Measurements from ENCODE around the gene FLVCR2. TPM values are rescaled to one million over a fixed set of nuclear protein-coding genes. Genes with fewer than 3 reads are reported as not detected.

Gene FLVCR2
- total RNA-seq, 1 experiment from 2014 or later: 12.4 TPM

DNA sequence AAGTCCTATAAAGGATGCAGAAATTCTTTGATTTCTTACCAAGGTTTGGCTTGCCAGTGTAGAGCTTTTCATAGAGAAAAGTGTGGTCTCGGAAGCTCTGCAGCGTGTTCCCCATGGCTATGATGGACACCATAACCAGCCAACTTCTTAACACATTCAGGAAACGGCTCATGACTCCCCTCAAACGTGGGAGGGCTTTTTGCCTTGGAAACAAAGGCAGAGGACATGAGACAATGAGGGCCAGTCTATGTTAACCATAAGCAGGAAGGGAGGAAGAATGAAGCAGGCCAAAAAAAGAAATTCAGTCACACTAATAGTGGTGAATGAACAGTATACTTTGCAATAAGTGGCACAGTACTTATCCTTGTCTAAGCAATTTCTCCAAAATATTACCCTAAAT, 78.9 kb downstream of the FLVCR2 start:
- POLR2A ChIA-PET (ENCODE audit: unreplicated experiment): interaction anchor here (0.6 kb wide), 1 partner anchor 550 kb away, joined by 3 read pairs; no protein-coding TSS in a partner anchor
- Histone ChIP-seq H3K4me1 (replicated peaks; ENCODE audit: insufficient read depth) (peaks cover 9% of the 10 kb centered on the region; the same call in 1 of the 2 replicates), H3F3A (ENCODE audit: insufficient read depth, low read depth) (peaks cover 11% of the 10 kb centered on the region)

GRCh38 chr14:75658957-75659356, 80.5 kb downstream of the FLVCR2 start:
- no TSS peak for BruUV-seq (replicated peaks)
- Histone ChIP-seq H3K36me3 (ENCODE audit: low read depth) (0 out of 2 replicates have a peak, but pooled peaks cover 5% of the 10 kb centered on the region), H3K9me3 (ENCODE audit: insufficient read depth, low read depth) (no peaks in the 10 kb centered on the region), H3K9me2 (ENCODE audit: insufficient read depth) (no peaks in the 10 kb centered on the region), H3K27me3 (ENCODE audit: insufficient read depth, low read depth) (no peaks in the 10 kb centered on the region), H4K20me1 (ENCODE audit: insufficient read depth) (no peaks in the 10 kb centered on the region), H3K79me2 (ENCODE audit: low read depth) (peaks cover 51% of the 10 kb centered on the region), H3F3A (ENCODE audit: insufficient read depth, low read depth) (peaks cover 11% of the 10 kb centered on the region), H3K4me3 (no peak overlapping the region), H2AFZ (no peak overlapping the region), H3K27ac (no peak overlapping the region), H3K4me1 (replicated peaks; ENCODE audit: insufficient read depth) (peaks cover 9% of the 10 kb centered on the region; the same call in 1 of the 2 replicates), H3K4me2 (0 out of 2 replicates have a peak overlapping the region, but pooled peaks have one; percentile 3)
- intact Hi-C loops (cut with micrococcal nuclease; ENCODE audit: unreplicated experiment): no loop called here
- TF ChIP-seq CTCF (conservative IDR thresholded peaks at IDR 0.05) (no peak), EZH2 (IDR thresholded peaks at IDR 0.05; ENCODE audit: low read depth) (no peak)
- no peak for DNase-seq
- POLR2A ChIA-PET (ENCODE audit: unreplicated experiment): no interaction called here
- CTCF ChIA-PET: interaction anchor here (0.6 kb wide), 1 partner anchor 10 kb away, joined by 5 read pairs; no protein-coding TSS in a partner anchor

More for the DNA sequence above, 78.9 kb downstream of the FLVCR2 start:
- H3K9me2 ChIP-seq (ENCODE audit: insufficient read depth): no peaks in the 10 kb centered on the region
- no peaks in the 10 kb centered on the region for H3K27me3 ChIP-seq (ENCODE audit: insufficient read depth, low read depth)
- TF ChIP-seq CTCF (conservative IDR thresholded peaks at IDR 0.05): no peak
- TF ChIP-seq EZH2 (IDR thresholded peaks at IDR 0.05; ENCODE audit: low read depth): no peak
- no peak overlapping the region for H3K27ac ChIP-seq
- intact Hi-C loops (cut with micrococcal nuclease; ENCODE audit: unreplicated experiment): no loop called here
- BruUV-seq (replicated peaks): no TSS peak
- no peaks in the 10 kb centered on the region for H4K20me1 ChIP-seq (ENCODE audit: insufficient read depth)
- no peak overlapping the region for H3K4me2 ChIP-seq
- H3K9me3 ChIP-seq (ENCODE audit: insufficient read depth, low read depth): no peaks in the 10 kb centered on the region
- CTCF ChIA-PET: no interaction called here
- peaks cover 36% of the 10 kb centered on the region for H3K79me2 ChIP-seq (ENCODE audit: low read depth)
- no peak for DNase-seq
- peaks cover 4% of the 10 kb centered on the region; the same call in 1 of the 2 replicates for H3K36me3 ChIP-seq (ENCODE audit: low read depth)
- H3K4me3 ChIP-seq: no peak overlapping the region
- no peak overlapping the region for H2AFZ ChIP-seq

- BruUV-seq (replicated peaks): TSS peak; percentile 66
- ChIA-PET POLR2A (ENCODE audit: unreplicated experiment) (interaction anchor here (0.6 to 0.8 kb wide), 6 partner anchors 12 to 1081 kb away, joined by 3 to 8 read pairs (median 6); no protein-coding TSS in a partner anchor), CTCF (interaction anchor here (0.5 to 2.3 kb wide), 7 partner anchors 28 to 626 kb away, joined by 3 to 17 read pairs (median 5); partner anchors contain the start of gene FLVCR2)
- H3F3A ChIP-seq (ENCODE audit: insufficient read depth, low read depth): peaks cover 8% of the 10 kb centered on the region; the same call in 1 of the 2 replicates
- H3K4me1 ChIP-seq (replicated peaks; ENCODE audit: insufficient read depth): peaks cover 9% of the 10 kb centered on the region; the same call in 1 of the 2 replicates
- no peaks in the 10 kb centered on the region for H3K27me3 ChIP-seq (ENCODE audit: insufficient read depth, low read depth)
- 0 out of 2 replicates have a peak, but pooled peaks cover 5% of the 10 kb centered on the region for H3K36me3 ChIP-seq (ENCODE audit: low read depth)
- DNase-seq: no peak
- intact Hi-C loops (cut with micrococcal nuclease; ENCODE audit: unreplicated experiment): loop anchor here (5.0 kb wide), 3 partner anchors 322 to 1043 kb away; partner anchors contain the start of genes NEK9 and TGFB3
- H3K9me3 ChIP-seq (ENCODE audit: insufficient read depth, low read depth): no peaks in the 10 kb centered on the region
- H3K79me2 ChIP-seq (ENCODE audit: low read depth): peaks cover 51% of the 10 kb centered on the region
- H4K20me1 ChIP-seq (ENCODE audit: insufficient read depth): no peaks in the 10 kb centered on the region
- no peak for TF ChIP-seq EZH2 (IDR thresholded peaks at IDR 0.05; ENCODE audit: low read depth)
- no peak for TF ChIP-seq CTCF (conservative IDR thresholded peaks at IDR 0.05)
- H3K4me2 ChIP-seq: peak overlapping the region; percentile 90
- peak overlapping the region; percentile 99 for H3K4me3 ChIP-seq
- H3K27ac ChIP-seq: no peak overlapping the region
- H3K9me2 ChIP-seq (ENCODE audit: insufficient read depth): no peaks in the 10 kb centered on the region
- H2AFZ ChIP-seq: peak overlapping the region; percentile 91
These were observed 81.8 kb downstream of the FLVCR2 start for GRCh38 chr14:75660238-75660629.

Data from PC-9 (cell line).